H1 (cell line): ENCODE results near the gene SLC24A3. TPM values are rescaled to one million over a fixed set of nuclear protein-coding genes. Genes with fewer than 3 reads are reported as not detected.

Experiments used
- CTCF ChIA-PET: fragments of 300-600 bp; sonication (Branson Sonifier 250); formaldehyde crosslinking; loops from one replicate; lab custom pipeline; 2021; ENCODE audit not compliant: partially characterized antibody; lab: Charles Lee
- POLR2A ChIA-PET: fragments of 300-600 bp; sonication (Branson Sonifier 250); formaldehyde crosslinking; loops from one replicate; lab custom pipeline; 2021; ENCODE audit warnings: inconsistent platforms; ENCODE audit not compliant: partially characterized antibody; lab: Charles Lee
- DNase-seq, 2 experiments: peaks; one replicate each; pipeline versions ENCODE4 v3.0.0 to v3.0.0-alpha.2; 2010 to 2022; ENCODE audit warnings: low spot score in 2 of 2, low read depth in 1 of 2, mixed read lengths in 1 of 2
- FAIRE-seq: peaks from 2 replicates; lab custom pipeline; 2011; peaks lifted over from hg19 to GRCh38; lab: Jason Lieb, UNC
- H2AFZ ChIP-seq: 2 replicates; pipeline ENCODE4 v1.8.1; 2012; ENCODE audit warnings: low read length, inconsistent platforms
- H2AK5ac ChIP-seq: 2 replicates; pipeline ENCODE4 v1.6.1; 2013; ENCODE audit warnings: low read depth, low read length
- H2BK120ac ChIP-seq: replicated peaks from 2 replicates; pipeline ENCODE3; 2013; ENCODE audit warnings: low read depth, low read length, inconsistent platforms
- H2BK12ac ChIP-seq: 2 replicates; pipeline ENCODE4 v1.6.1; 2013; ENCODE audit warnings: low read depth, low read length
- H2BK15ac ChIP-seq: 2 replicates; pipeline ENCODE4 v1.6.1; 2013; ENCODE audit warnings: low read length
- H2BK20ac ChIP-seq: 2 replicates; pipeline ENCODE4 v1.6.1; 2013; ENCODE audit warnings: low read length
- H2BK5ac ChIP-seq: 2 replicates; pipeline ENCODE4 v1.6.1; 2013; ENCODE audit warnings: low read depth, low read length
- H3K14ac ChIP-seq: 2 replicates; pipeline ENCODE4 v1.6.1; 2013; ENCODE audit warnings: inconsistent platforms; ENCODE audit not compliant: insufficient read length
- H3K18ac ChIP-seq: 2 replicates; pipeline ENCODE4 v1.6.1; 2013; ENCODE audit warnings: low read length; ENCODE audit errors: extremely low read depth
- H3K23ac ChIP-seq: 2 replicates; pipeline ENCODE4 v1.6.1; 2013; ENCODE audit warnings: inconsistent platforms; ENCODE audit not compliant: insufficient read length
- H3K23me2 ChIP-seq: 2 replicates; pipeline ENCODE4 v1.6.1; 2013; ENCODE audit warnings: low read depth, low read length
- H3K27ac ChIP-seq: 2 replicates; pipeline ENCODE4 v1.6.1; 2011; ENCODE audit warnings: low read depth, low read length, inconsistent platforms
- H3K27me3 ChIP-seq, 4 experiments: replicated peaks in 1 of 4; 1 replicate in 1 of 4; 2 replicates in 3 of 4; pipeline versions ENCODE4 v1.6.1 to v1.8.1; 2011 to 2013; ENCODE audit warnings: low read length in 3 of 4, mild to moderate bottlenecking in 3 of 4, inconsistent platforms in 2 of 4, mixed read lengths in 2 of 4, moderate library complexity in 1 of 4; ENCODE audit not compliant: control insufficient read depth in 3 of 4, insufficient read depth in 3 of 4; ENCODE audit errors: extremely low read depth in 1 of 4
- H3K36me3 ChIP-seq, 4 experiments: 2 replicates each; pipeline versions ENCODE4 v1.6.1 to v1.8.1; 2011 to 2013; ENCODE audit warnings: mild to moderate bottlenecking in 4 of 4, low read length in 3 of 4, moderate library complexity in 2 of 4, control low read depth in 1 of 4, inconsistent platforms in 1 of 4; ENCODE audit not compliant: insufficient read depth in 4 of 4, control insufficient read depth in 2 of 4
- H3K4ac ChIP-seq: replicated peaks from 2 replicates; pipeline ENCODE3; 2013; ENCODE audit warnings: low read length, low read depth, mixed read lengths, inconsistent platforms; ENCODE audit not compliant: insufficient read length
- H3K4me1 ChIP-seq, 4 experiments: replicated peaks in 1 of 4; 1 replicate in 1 of 4; 2 replicates in 3 of 4; pipeline versions ENCODE4 v1.6.1 to v1.8.1; 2011 to 2013; ENCODE audit warnings: low read length in 3 of 4, inconsistent platforms in 2 of 4, mixed read lengths in 1 of 4; ENCODE audit not compliant: insufficient read depth in 4 of 4, control insufficient read depth in 3 of 4
- H3K4me2 ChIP-seq, 2 experiments: 2 replicates each; pipeline versions ENCODE4 v1.6.1 to v1.8.1; 2011 to 2013; ENCODE audit warnings: low read depth in 2 of 2, low read length in 2 of 2, control low read depth in 1 of 2, inconsistent platforms in 1 of 2, mild to moderate bottlenecking in 1 of 2; ENCODE audit not compliant: insufficient read depth in 1 of 2
- H3K4me3 ChIP-seq, 4 experiments: fragments of 200-600, 300-600 bp in 1 of 4; sonication (generic), shearing (Covaris generic), sonication (Bioruptor Twin) in 1 of 4; 2 replicates each; pipeline versions ENCODE4 v1.5.1 to v1.8.1; 2011 to 2016; ENCODE audit warnings: low read length in 4 of 4, low read depth in 3 of 4, control low read depth in 2 of 4, inconsistent platforms in 2 of 4, mild to moderate bottlenecking in 2 of 4, mixed read lengths in 1 of 4, moderate library complexity in 1 of 4; ENCODE audit not compliant: insufficient read depth in 2 of 4; ENCODE audit errors: extremely low read depth in 1 of 4
- H3K56ac ChIP-seq: replicated peaks from 2 replicates; pipeline ENCODE3; 2013; ENCODE audit warnings: low read depth, mild to moderate bottlenecking, mixed read lengths, low read length, inconsistent platforms; ENCODE audit not compliant: insufficient read length
- H3K79me1 ChIP-seq: 2 replicates; pipeline ENCODE4 v1.6.1; 2013; ENCODE audit warnings: low read depth, low read length, control low read depth
- H3K79me2 ChIP-seq, 2 experiments: 2 replicates each; pipeline versions ENCODE4 v1.6.1 to v1.8.1; 2012 to 2013; ENCODE audit warnings: low read length in 2 of 2, mild to moderate bottlenecking in 2 of 2, inconsistent platforms in 1 of 2; ENCODE audit not compliant: insufficient read depth in 2 of 2, control insufficient read depth in 1 of 2
- H3K9ac ChIP-seq, 4 experiments: replicated peaks in 1 of 4; 1 replicate in 1 of 4; 2 replicates in 3 of 4; pipeline versions ENCODE4 v1.6.1 to v1.8.1; 2011 to 2013; ENCODE audit warnings: low read depth in 3 of 4, low read length in 3 of 4, control low read depth in 2 of 4, mild to moderate bottlenecking in 2 of 4, moderate library complexity in 2 of 4, inconsistent platforms in 1 of 4; ENCODE audit errors: extremely low read depth in 1 of 4
- H3K9me3 ChIP-seq, 2 experiments: 2 replicates each; pipeline versions ENCODE4 v1.6.1 to v1.8.1; 2012 to 2013; ENCODE audit warnings: mild to moderate bottlenecking in 2 of 2, moderate library complexity in 2 of 2, control low read depth in 1 of 2, inconsistent platforms in 1 of 2, low read depth in 1 of 2, low read length in 1 of 2, mixed read lengths in 1 of 2; ENCODE audit not compliant: insufficient read depth in 2 of 2
- H4K20me1 ChIP-seq, 2 experiments: replicated peaks in 1 of 2; 2 replicates each; pipeline versions ENCODE3 to v1.8.1; 2011 to 2013; ENCODE audit warnings: inconsistent platforms in 2 of 2, low read length in 2 of 2, mild to moderate bottlenecking in 1 of 2; ENCODE audit not compliant: insufficient read depth in 2 of 2, control insufficient read depth in 1 of 2
- H4K5ac ChIP-seq: 2 replicates; pipeline ENCODE4 v1.6.1; 2013; ENCODE audit warnings: low read length, low read depth, mixed read lengths, inconsistent platforms; ENCODE audit not compliant: insufficient read length
- H4K8ac ChIP-seq: 2 replicates; pipeline ENCODE4 v1.8.0; 2013; ENCODE audit warnings: mild to moderate bottlenecking, moderate library complexity, low read length, inconsistent platforms; ENCODE audit not compliant: insufficient read depth; ENCODE audit errors: extremely low read depth
- H4K91ac ChIP-seq: replicated peaks from 2 replicates; pipeline ENCODE3; 2013; ENCODE audit warnings: low read length, mixed read lengths, inconsistent platforms; ENCODE audit not compliant: insufficient read length
- FOSL1 ChIP-seq: IDR thresholded peaks from 2 replicates; pipeline ENCODE4 v1.6.1; 2011; ENCODE audit warnings: mild to moderate bottlenecking, low read depth, low read length, moderate library complexity; ENCODE audit not compliant: insufficient read depth
- KDM4A ChIP-seq: IDR thresholded peaks from one replicate; pipeline ENCODE4 v1.7.1; 2012; ENCODE audit warnings: low read depth, mild to moderate bottlenecking, moderate library complexity, low read length, inconsistent platforms; ENCODE audit not compliant: severe bottlenecking
- WGBS, 2 experiments: shearing (Covaris generic) in 1 of 2; methylation state at CpG; one replicate each; pipeline versions ENCODE4 v1.1.6 to v1.1.7; 2013 to 2015; ENCODE audit warnings: low lambda C conversion rate in 2 of 2, mixed read lengths in 2 of 2, inconsistent platforms in 1 of 2, low coverage in 1 of 2, missing lambda C conversion rate in 1 of 2; ENCODE audit not compliant: insufficient replicate concordance in 2 of 2, insufficient coverage in 1 of 2, insufficient read length in 1 of 2; ENCODE audit errors: extremely low coverage in 1 of 2, missing lambda C conversion rate in 1 of 2; 5-methylcytosine and 5-hydroxymethylcytosine counted together
- polyA plus RNA-seq, 7 experiments: library from polyadenylated mRNA; depleted of rRNA in 3 of 7; stranded (reverse) in 5 of 7; unstranded in 2 of 7; fragments of >200 nt in 5 of 7; fragments of 200-250 nt in 2 of 7; gene quantifications; 1 replicate in 5 of 7; 2 replicates in 1 of 7; 4 replicates in 1 of 7; pipeline versions ENCODE4 v1.2.1 to v1.2.3, GENCODE V29; 2011 to 2013; ENCODE audit warnings: missing spikeins in 2 of 7, mixed read lengths in 2 of 7
- total RNA-seq: library from RNA; stranded (reverse); fragmentation: NEBNext Ultra II Directional; extraction: Animal tissue kit (Norgen Biotek cat#: 25700); gene quantifications from 2 replicates; pipeline ENCODE4 v1.2.1, GENCODE V29; 2021

SLC24A3 gene
- total and polyA plus RNA-seq, 2 of the 8 experiments (the other 6 are each of a cell fraction or from before 2014, with no cell fraction given), result 4.5 to 6.3 TPM

- H3K79me1 ChIP-seq, result no peaks in the 10 kb centered on the region; the same call in 1 of the 2 replicates
- no peaks in the 10 kb centered on the region for H3K36me3 ChIP-seq
- H3K79me2 ChIP-seq, result no peaks in the 10 kb centered on the region
- peak overlapping the region; percentile 90 for H2BK20ac ChIP-seq
- no peak overlapping the region for H2AFZ ChIP-seq
- H3K4me3 ChIP-seq, result no peak overlapping the region
- peaks cover 2 to 20% (median 16%) of the 10 kb centered on the region in 4 experiments; a peak in 5 of 7 replicates for H3K4me1 ChIP-seq
- TF ChIP-seq FOSL1, result no peak
- no peak for TF ChIP-seq KDM4A
- TF ChIP-seq, all 59 proteins: peak for 0
- 69% methylated on average over 7 of the region's 8 CpGs; no CpG with 5 or more reads in 1 of the 2 experiments for WGBS, 2 experiments
- Histone ChIP-seq H3K4ac (no peak overlapping the region), H4K20me1 (peaks cover 0 to 2% of the 10 kb centered on the region in 2 experiments), H3K27ac (no peak overlapping the region), H3K27me3 (no peaks in the 10 kb centered on the region), H3K9me3 (no peaks in the 10 kb centered on the region), H3K56ac (no peak overlapping the region), H3K23ac (no peak overlapping the region), H3K4me2 (peak overlapping the region in 1 of 2 experiments; percentile 75; a peak in 3 of 4 replicates), H4K5ac (no peak overlapping the region), H2BK5ac (0 out of 2 replicates have a peak overlapping the region, but pooled peaks have one; percentile 60), H3K23me2 (no peaks in the 10 kb centered on the region; the same call in 1 of the 2 replicates), H2BK120ac (no peak overlapping the region), H3K14ac (no peak overlapping the region), H4K8ac (no peak overlapping the region), H2BK15ac (peak overlapping the region; percentile 95; the same call in 1 of the 2 replicates), H2AK5ac (peak overlapping the region; percentile 82; the same call in 1 of the 2 replicates), H3K9ac (no peak overlapping the region), H3K18ac (peak overlapping the region; percentile 60), H4K91ac (peak overlapping the region; percentile 57), H2BK12ac (no peak overlapping the region)
- CTCF ChIA-PET, result interaction anchor here (1.1 to 1.5 kb wide), 3 partner anchors 73 to 238 kb away, joined by 3 to 6 read pairs (median 4); no protein-coding TSS in a partner anchor
- DNase-seq, result no peak
- no peak for FAIRE-seq
- POLR2A ChIA-PET, result no interaction called here
Observed at GRCh38 chr20:19423900-19424620, 211.6 kb downstream of the SLC24A3 start.
